ENCODE measurements around the gene FUT1. TPM values are rescaled to one million over a fixed set of nuclear protein-coding genes. Genes with fewer than 3 reads are reported as not detected.

The FUT1 gene
- total RNA-seq = 4.8 and 5.2 TPM in 2 replicates
- 1.9 and 2.6 TPM in 2 replicates for polyA plus RNA-seq
- polyA plus RNA-seq (2011; cell fraction: cytosol; rRNA removed) = 1.3 and 1.7 TPM in 2 replicates
- 1.5 and 1.8 TPM in 2 replicates for polyA plus RNA-seq (2011; cell fraction: nucleus; rRNA removed)
- polyA plus RNA-seq (2012) = 1.3 and 1.5 TPM in 2 replicates
- 2.8 and 3.4 TPM in 2 replicates for polyA minus RNA-seq
- polyA minus RNA-seq (2011; cell fraction: cytosol; rRNA and poly(A)+ RNA removed) = 2.6 TPM
- 1.0 and 1.3 TPM in 2 replicates for polyA minus RNA-seq (2011; cell fraction: nucleus; rRNA and poly(A)+ RNA removed)
- Bru-seq, nascent RNA = percentile 44 among the genes with signal in this experiment
- percentile 58 among the genes with signal in this experiment for BruChase-seq, experiment 1, labeled RNA remaining after a 6-hour chase
- BruChase-seq, experiment 2, labeled RNA remaining after a 2-hour chase = percentile 59 among the genes with signal in this experiment
- long read RNA-seq, partial matches to known transcripts = 15 of 18 reads
- long read RNA-seq, other reads (novel, unspliced or antisense) = 3 of 18 reads

GRCh38 chr19:48752496-48753365 is at the start of gene FUT1:
Gene FUT1 (minus strand): TSS chr19:48752641. CDS start chr19:48751281, 1,360 bp downstream.
- H4K20me1 ChIP-seq (replicated peaks; ENCODE audit: control insufficient read depth, extremely low read depth, insufficient read depth, low read length) = no peaks in the 10 kb centered on the region
- no peaks in the 10 kb centered on the region for H3K27me3 ChIP-seq (ENCODE audit: control insufficient read depth in 2 of 2, insufficient read depth in 2 of 2, low read length in 2 of 2)
- dilution Hi-C loops (cut with MboI; ENCODE audit: extremely low pct_ligation_motif_present, low sequenced_read_pairs) (no loop called here), intact Hi-C loops (cut with micrococcal nuclease) (loop anchor here (1.0 kb wide), 1 partner anchor 8 kb away; no protein-coding TSS in a partner anchor)
- H3K9me3 ChIP-seq (replicated peaks; ENCODE audit: control insufficient read depth, insufficient read depth, low read length) = no peaks in the 10 kb centered on the region
- no TSS peak for BruUV-seq (replicated peaks)
- POLR2A ChIA-PET = no interaction called here
- H3K9ac ChIP-seq (replicated peaks; ENCODE audit: extremely low read depth, insufficient read depth, low read length) = peak within 1 kb of the TSS; percentile 60
- peaks cover 11% of the 10 kb centered on the region for H3K4me1 ChIP-seq (ENCODE audit: control insufficient read depth, extremely low read depth, insufficient read depth, low read length)
- H3K4me2 ChIP-seq (ENCODE audit: insufficient read depth, low read length) = peak within 1 kb of the TSS; percentile 90
- TF ChIP-seq GATA2 (IDR thresholded peaks at IDR 0.05; ENCODE audit: insufficient read depth, insufficient read length, low read depth, low read length) = no peak
- peak; percentile 81 for TF ChIP-seq POLR2A (IDR thresholded peaks at IDR 0.05; ENCODE audit: low read depth, low read length)
- no peak for TF ChIP-seq JUN (IDR thresholded peaks at IDR 0.05; ENCODE audit: borderline replicate concordance, insufficient read depth, insufficient read length, low read depth)
- TF ChIP-seq FOS (IDR thresholded peaks at IDR 0.05; ENCODE audit: borderline replicate concordance, insufficient read depth, low read length) = no peak
- no peak for TF ChIP-seq EZH2 (IDR thresholded peaks at IDR 0.05; ENCODE audit: borderline replicate concordance, low read depth, low read length, severe bottlenecking)
- TF ChIP-seq, protein P1, sequence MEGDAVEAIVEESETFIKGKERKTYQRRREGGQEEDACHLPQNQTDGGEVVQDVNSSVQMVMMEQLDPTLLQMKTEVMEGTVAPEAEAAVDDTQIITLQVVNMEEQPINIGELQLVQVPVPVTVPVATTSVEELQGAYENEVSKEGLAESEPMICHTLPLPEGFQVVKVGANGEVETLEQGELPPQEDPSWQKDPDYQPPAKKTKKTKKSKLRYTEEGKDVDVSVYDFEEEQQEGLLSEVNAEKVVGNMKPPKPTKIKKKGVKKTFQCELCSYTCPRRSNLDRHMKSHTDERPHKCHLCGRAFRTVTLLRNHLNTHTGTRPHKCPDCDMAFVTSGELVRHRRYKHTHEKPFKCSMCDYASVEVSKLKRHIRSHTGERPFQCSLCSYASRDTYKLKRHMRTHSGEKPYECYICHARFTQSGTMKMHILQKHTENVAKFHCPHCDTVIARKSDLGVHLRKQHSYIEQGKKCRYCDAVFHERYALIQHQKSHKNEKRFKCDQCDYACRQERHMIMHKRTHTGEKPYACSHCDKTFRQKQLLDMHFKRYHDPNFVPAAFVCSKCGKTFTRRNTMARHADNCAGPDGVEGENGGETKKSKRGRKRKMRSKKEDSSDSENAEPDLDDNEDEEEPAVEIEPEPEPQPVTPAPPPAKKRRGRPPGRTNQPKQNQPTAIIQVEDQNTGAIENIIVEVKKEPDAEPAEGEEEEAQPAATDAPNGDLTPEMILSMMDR (IDR thresholded peaks at IDR 0.05; ENCODE audit: extremely low read depth in 1 of 2, insufficient read depth in 1 of 2, low read depth in 1 of 2, low read length in 2 of 2) = no peak
- TF ChIP-seq, protein P2, sequence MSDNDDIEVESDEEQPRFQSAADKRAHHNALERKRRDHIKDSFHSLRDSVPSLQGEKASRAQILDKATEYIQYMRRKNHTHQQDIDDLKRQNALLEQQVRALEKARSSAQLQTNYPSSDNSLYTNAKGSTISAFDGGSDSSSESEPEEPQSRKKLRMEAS (IDR thresholded peaks at IDR 0.05; ENCODE audit: insufficient read depth, insufficient read length) = no peak
- TF ChIP-seq POLR2AphosphoS5 (IDR thresholded peaks at IDR 0.05; ENCODE audit: insufficient read depth, low read depth, low read length) = peak; percentile 95
- TF ChIP-seq MYC (IDR thresholded peaks at IDR 0.05; ENCODE audit: low read depth, low read length) = no peak
- CTCF ChIA-PET = interaction anchor here (1.6 kb wide), 2 partner anchors 14 to 77 kb away, joined by 6 to 12 read pairs; no protein-coding TSS in a partner anchor
- H3K9me1 ChIP-seq (replicated peaks; ENCODE audit: control insufficient read depth, extremely low read depth, insufficient read depth, low read length) = no peaks in the 10 kb centered on the region
- H3K36me3 ChIP-seq (ENCODE audit: control insufficient read depth in 2 of 2, extremely low read depth in 1 of 2, insufficient read depth in 2 of 2, low read length in 2 of 2) = peaks cover 0 to 3% of the 10 kb centered on the region in 2 experiments
- peak; percentile 68 for FAIRE-seq
- H2AFZ ChIP-seq (ENCODE audit: low read depth, low read length) = peak within 1 kb of the TSS; percentile 96
- H3K4me3 ChIP-seq (replicated peaks in 1 of 3; ENCODE audit: insufficient read depth in 1 of 3, low read depth in 1 of 3, low read length in 3 of 3) = peak within 1 kb of the TSS; percentile 56 to 81 (median 65)
- peak within 1 kb of the TSS; percentile 5 for H3K27ac ChIP-seq (ENCODE audit: insufficient read depth, low read depth, low read length)
- H3K79me2 ChIP-seq (ENCODE audit: control insufficient read depth, insufficient read depth, low read length) = peaks cover 23% of the 10 kb centered on the region
- no peak for DNase-seq (ENCODE audit: low read depth, low spot score)
